Measurements from ENCODE around the gene CSRP1.
"Not testable (repeated sequence)": the region's sequence is repeated elsewhere in the genome, so short reads cannot be mapped to it uniquely, and the experiment has no call there.

CSRP1 gene

GRCh38 chr1:201475915-201476669, 30.8 kb downstream of the CSRP1 start:
- DNase-seq, result no peak

GRCh38 chr1:201475130-201475529, 31.8 kb downstream of the CSRP1 start:
- DNase-seq, result no peak

GRCh38 chr1:201473296-201473695, 33.6 kb downstream of the CSRP1 start:
- DNase-seq, result no peak

GRCh38 chr1:201472321-201472720, 34.6 kb downstream of the CSRP1 start:
- not testable (repeated sequence) for DNase-seq

DNA sequence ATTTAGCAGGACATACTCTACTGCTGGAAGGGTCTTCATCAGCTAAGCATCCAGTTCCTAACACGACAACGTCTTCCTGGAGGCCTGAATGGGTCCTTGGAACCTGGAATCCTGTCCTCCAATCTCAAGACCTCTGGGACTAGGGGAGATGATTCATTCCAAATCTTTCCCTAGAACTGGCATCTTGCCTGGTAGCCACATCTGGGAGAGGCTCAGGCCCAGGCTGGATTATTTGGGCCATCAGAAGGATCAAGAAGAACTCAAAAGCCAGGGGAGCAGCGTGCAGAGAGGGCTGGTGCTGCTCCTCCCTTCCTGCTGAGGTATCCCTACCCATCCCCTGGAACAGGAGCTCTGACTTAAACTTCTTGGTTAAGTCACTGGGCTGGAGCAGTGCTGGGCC, 35.2 kb downstream of the CSRP1 start:
- no peak for DNase-seq

DNA sequence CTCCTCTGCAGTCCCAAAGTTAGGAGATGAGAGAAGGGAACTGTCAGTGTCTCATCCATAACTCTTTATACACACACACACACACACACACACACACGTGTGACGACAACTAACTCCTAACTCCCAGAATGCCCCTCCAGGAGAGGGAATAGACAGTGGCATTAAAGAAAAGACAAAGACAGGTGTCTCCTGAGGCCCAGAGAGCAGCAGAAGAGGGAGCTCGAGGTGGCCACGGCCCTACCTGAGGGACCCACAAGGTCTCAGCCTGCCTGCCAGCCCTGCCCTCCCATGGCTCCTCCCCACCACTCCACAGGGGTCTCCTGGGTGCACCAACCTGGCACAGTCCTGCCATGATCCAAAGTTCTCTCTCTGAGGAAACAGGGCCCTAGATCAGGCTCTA, 36.3 kb downstream of the CSRP1 start:
- no peak for DNase-seq

GRCh38 chr1:201469645-201470074, 37.3 kb downstream of the CSRP1 start:
- DNase-seq, result no peak

GRCh38 chr1:201468844-201469644, 37.9 kb downstream of the CSRP1 start, which contains the start of gene PHLDA3:
Gene PHLDA3, minus strand, starts transcription at chr1:201469188. Its CDS starts 402 bp downstream, at chr1:201468786.
- peak; percentile 90 for DNase-seq

GRCh38 chr1:201468501-201468843, 38.5 kb downstream of the CSRP1 start:
- DNase-seq, result peak; percentile 58

DNA sequence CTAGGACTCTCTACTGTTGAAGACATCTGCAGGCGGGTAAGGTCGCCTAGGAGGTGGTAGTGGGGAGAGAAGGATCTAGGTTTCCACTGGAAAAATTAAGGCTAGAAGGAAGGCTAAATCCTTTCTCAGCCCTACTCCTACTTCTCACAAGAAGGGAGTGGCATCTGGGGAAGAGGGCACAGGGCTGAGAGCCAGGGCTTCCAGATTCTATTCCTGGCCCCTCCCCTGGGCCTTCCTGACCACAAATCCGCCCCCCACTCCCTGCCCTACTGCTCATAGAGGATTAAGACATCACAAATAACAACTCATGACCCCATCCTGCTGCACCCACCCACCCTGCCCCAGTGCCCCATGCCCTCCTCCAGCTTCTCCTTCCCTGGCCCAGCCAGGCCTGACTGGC, 40.4 kb downstream of the CSRP1 start:
- DNase-seq, result no peak

- DNase-seq, result no peak
Measured at GRCh38 chr1:201465698-201466290, 41.1 kb downstream of the CSRP1 start.

- DNase-seq, result no peak
Measured at GRCh38 chr1:201463071-201463552, 43.8 kb downstream of the CSRP1 start.

- DNase-seq, result peak; percentile 68
Measured at GRCh38 chr1:201461645-201462441, 45.1 kb downstream of the CSRP1 start.

DNA sequence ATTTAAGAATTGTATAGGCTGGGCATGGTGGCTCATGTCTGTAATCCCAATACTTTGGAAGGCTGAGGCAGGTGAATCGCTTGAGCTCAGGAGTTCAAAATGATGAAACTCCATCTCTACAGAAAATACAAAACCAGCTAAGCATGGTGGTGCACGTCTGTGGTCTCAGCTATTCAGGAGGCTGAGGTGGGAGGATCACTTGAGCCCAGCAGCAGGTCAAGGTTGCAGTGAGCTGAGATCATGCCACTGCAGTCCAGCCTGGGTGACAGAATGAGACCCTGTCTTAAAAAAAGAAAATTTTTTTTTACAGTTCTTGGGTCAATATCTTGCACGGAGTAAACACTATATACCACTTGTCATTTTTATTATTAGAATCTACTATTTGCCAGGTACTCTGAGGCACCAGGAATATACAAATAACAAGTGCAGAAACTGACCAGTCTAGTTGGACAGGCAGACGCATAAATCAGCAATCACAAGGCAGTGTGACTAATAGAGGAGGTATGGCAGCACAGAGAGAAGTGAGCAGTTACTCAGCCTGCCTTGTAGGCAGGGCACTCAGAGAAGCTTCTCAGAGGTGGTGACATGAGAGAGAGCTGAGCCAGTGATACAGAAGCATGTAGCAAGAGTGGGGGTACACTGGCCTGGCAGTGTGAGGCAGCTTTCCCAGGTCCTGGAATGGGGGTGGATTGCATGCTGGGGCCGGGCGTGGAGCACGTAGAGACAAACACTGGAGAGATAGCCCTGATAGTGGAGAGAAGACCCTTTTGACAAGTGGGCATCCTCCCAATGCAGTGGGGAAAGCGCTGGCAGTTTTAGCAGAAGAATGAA, 45.9 kb downstream of the CSRP1 start:
- DNase-seq, result no peak

DNA sequence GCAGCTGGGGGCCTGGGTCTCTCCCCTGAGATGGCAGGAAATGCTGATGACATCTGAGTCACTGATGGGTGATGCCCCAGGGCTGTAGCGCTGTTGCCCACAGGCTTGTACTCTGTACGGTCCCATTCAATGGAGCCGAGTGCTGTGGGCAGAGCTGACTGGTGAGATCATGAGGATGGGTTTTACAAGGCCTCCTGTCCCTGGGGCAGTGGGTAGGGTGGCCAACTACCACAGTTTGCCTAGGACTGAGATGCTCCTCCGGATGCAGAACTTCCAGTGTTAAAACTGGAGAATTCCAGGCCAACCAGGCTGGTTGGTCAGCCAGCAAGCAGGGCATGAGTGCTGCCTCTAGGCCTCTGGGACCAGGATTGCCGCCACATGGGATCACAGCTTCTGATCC, 47.1 kb downstream of the CSRP1 start:
- DNase-seq, result no peak

DNA sequence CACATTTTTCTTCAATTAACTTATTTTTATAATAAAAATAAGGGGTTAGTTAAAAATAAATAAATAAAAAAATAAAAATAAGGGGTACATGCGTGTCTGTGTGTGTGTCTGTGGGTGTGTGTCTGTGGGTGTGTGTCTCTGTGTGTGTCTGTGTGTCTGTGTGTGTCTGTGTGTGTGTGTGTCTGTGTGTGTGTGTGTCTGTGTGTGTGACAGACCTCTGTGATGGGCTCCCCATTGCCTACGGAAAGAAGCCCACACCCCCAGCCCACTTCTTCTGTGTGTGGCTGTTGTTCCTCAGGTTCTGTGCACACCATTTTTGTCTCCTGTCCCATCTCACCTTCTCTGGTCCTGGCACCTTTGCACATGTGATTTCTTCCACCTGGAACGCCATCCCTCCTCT, 47.9 kb downstream of the CSRP1 start:
- DNase-seq, result no peak

DNA sequence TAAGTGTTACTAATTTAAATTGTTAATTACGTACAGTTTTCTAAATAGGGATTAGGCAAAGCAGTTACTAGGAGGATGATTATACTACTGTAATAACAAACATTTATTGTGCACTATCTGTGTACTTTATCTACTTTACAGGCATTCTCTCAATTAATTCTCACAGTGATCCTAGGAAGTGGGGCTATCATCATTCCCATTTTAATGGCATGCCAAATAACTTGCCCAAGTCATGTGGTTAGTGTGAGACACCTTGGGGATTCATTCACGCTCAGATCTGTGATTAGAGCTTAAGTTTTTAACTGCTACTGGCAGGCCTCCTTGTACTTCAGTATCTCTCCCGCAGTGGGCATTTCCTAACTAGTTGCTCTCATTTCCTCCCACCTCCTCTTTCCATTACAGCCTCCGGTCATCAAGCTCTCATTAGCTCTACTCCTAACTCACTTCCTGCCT, 49.4 kb downstream of the CSRP1 start:
- no peak for DNase-seq

DNA sequence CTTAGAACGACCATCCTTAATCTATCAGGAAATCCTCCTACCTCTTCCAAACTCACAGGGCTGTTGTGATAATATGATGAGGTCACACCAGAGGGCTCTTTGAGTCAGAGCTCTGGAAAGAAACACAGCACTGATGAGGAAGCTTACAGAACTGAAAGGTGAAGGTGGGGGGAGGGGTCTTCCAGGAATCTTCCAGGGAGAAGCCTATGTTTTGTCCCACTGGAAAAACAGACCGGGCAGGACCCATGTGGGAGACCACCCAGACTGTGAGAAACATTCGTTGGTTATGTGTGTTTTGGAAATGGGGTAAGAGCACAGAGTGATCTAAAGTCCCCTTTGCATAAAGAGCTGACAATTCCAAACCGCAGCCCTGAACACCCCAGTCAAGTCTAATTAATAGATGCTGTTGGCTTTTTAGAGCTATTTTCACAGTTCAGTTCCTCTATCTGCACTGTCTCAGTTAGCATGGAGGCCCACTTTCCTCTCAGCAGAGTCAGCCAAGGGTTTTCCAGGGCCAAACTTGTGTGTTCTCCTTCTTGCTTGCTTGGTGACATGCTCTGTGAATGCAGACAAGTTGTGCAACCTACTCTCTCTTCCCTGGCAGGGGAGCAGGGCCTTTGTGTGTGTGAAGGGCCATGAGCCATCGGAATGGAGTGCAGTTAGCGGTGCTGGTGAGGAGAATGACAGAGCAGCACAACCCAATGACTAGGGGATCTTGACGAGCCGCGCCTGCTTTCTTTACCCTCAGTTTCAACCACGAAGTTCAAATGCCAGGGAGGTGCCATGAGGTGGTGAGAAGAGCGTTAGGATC, 50.2 kb downstream of the CSRP1 start:
- peak; percentile 73 for DNase-seq

GRCh38 chr1:201455098-201455497, 51.8 kb downstream of the CSRP1 start:
- no peak for DNase-seq

DNA sequence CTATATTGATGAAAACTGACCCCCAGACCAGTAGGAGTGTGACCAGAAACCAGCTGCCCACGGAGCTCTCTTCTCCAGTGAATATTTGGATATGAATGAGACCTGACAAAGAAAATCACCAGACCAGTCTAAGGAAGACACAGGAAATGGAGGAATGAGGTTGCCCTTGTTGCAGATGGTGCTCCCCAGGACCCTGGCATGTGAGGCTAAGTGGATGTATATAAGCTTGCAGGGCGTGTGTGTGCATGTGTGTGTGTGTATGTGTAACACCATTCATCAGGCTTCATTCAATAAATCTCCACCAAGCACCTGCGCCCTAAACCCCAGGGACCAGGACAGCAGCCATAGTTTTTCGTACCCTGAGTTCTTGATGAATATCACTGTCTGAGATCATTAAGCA, 52.3 kb downstream of the CSRP1 start:
- DNase-seq, result no peak

- DNase-seq, result no peak
Measured at GRCh38 chr1:201452866-201453265, 54.1 kb downstream of the CSRP1 start.
